Measurements from ENCODE around the gene PCNX3. TPM values are rescaled to one million over a fixed set of nuclear protein-coding genes. Genes with fewer than 3 reads are reported as not detected.

The PCNX3 gene
- total and polyA plus RNA-seq, 2 of the 4 experiments (the other 2 are of a cell fraction) = 5.6 to 33.2 TPM

GRCh38 chr11:65657426-65657825 lies 41.9 kb downstream of the PCNX3 start:
- Histone ChIP-seq H3K14ac (replicated peaks; ENCODE audit: low read depth, low read length) (no peak overlapping the region), H2AFZ (replicated peaks; ENCODE audit: low read length, poor library complexity) (no peak overlapping the region), H3K4me3 (ENCODE audit: insufficient read depth, low read depth, low read length) (no peak overlapping the region), H2AK5ac (ENCODE audit: low read depth, low read length) (no peak overlapping the region), H3K36me3 (ENCODE audit: control insufficient read depth, insufficient read depth, low read length) (peaks cover 73% of the 10 kb centered on the region), H4K5ac (ENCODE audit: low read depth, low read length) (no peak overlapping the region), H3K27ac (ENCODE audit: insufficient read depth, low read length) (no peak overlapping the region), H2BK15ac (ENCODE audit: low read depth, low read length) (no peak overlapping the region), H3K4me2 (ENCODE audit: low read depth, low read length) (no peak overlapping the region), H3K23ac (ENCODE audit: low read depth, low read length) (no peak overlapping the region), H2BK5ac (ENCODE audit: low read depth, low read length, poor library complexity, severe bottlenecking) (no peak overlapping the region), H3K9me3 (ENCODE audit: control insufficient read depth, insufficient read depth, low read length) (no peaks in the 10 kb centered on the region), H2BK120ac (ENCODE audit: low read depth, low read length) (no peak overlapping the region), H4K8ac (ENCODE audit: low read depth in 2 of 2, low read length in 2 of 2) (no peak overlapping the region), H3K9me1 (ENCODE audit: insufficient read depth, low read length) (0 out of 2 replicates have a peak, but pooled peaks cover 4% of the 10 kb centered on the region), H3K4ac (ENCODE audit: low read depth, low read length) (no peak overlapping the region), H3K9ac (ENCODE audit: low read depth, low read length) (no peak overlapping the region), H2AK9ac (replicated peaks; ENCODE audit: low read depth, low read length, poor library complexity) (no peak overlapping the region), H2BK20ac (ENCODE audit: low read depth, low read length) (no peak overlapping the region), H3K56ac (ENCODE audit: extremely low read depth, insufficient read depth, low read length) (no peak overlapping the region), H4K20me1 (ENCODE audit: insufficient read depth, low read length) (peaks cover 13% of the 10 kb centered on the region; the same call in 1 of the 2 replicates), H3K27me3 (ENCODE audit: control insufficient read depth, insufficient read depth, low read length) (no peaks in the 10 kb centered on the region), H4K91ac (ENCODE audit: insufficient read depth, low read depth, low read length) (no peak overlapping the region), H3K4me1 (ENCODE audit: control insufficient read depth, insufficient read depth, low read length) (peaks cover 13% of the 10 kb centered on the region), H3K79me1 (ENCODE audit: low read depth in 1 of 2, low read length in 2 of 2) (peaks cover 43 to 70% of the 10 kb centered on the region in 2 experiments; a peak in 3 of 4 replicates), H3K18ac (ENCODE audit: low read depth, low read length) (no peak overlapping the region)
- intact Hi-C loops (cut with micrococcal nuclease) (no loop called here), dilution Hi-C loops (cut with HindIII; ENCODE audit: low sequenced_read_pairs, unreplicated experiment) (no loop called here), in situ Hi-C loops (cut with MboI; ENCODE audit: low sequenced_read_pairs) (no loop called here)
- TF ChIP-seq, protein P1, sequence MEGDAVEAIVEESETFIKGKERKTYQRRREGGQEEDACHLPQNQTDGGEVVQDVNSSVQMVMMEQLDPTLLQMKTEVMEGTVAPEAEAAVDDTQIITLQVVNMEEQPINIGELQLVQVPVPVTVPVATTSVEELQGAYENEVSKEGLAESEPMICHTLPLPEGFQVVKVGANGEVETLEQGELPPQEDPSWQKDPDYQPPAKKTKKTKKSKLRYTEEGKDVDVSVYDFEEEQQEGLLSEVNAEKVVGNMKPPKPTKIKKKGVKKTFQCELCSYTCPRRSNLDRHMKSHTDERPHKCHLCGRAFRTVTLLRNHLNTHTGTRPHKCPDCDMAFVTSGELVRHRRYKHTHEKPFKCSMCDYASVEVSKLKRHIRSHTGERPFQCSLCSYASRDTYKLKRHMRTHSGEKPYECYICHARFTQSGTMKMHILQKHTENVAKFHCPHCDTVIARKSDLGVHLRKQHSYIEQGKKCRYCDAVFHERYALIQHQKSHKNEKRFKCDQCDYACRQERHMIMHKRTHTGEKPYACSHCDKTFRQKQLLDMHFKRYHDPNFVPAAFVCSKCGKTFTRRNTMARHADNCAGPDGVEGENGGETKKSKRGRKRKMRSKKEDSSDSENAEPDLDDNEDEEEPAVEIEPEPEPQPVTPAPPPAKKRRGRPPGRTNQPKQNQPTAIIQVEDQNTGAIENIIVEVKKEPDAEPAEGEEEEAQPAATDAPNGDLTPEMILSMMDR (conservative IDR thresholded peaks at IDR 0.05; ENCODE audit: low read depth, low read length) = no peak
- TF ChIP-seq MAZ (IDR thresholded peaks at IDR 0.05; ENCODE audit: borderline replicate concordance, low read depth, low read length) (no peak), CHD1 (IDR thresholded peaks at IDR 0.05; ENCODE audit: low read depth, low read length) (no peak), BHLHE40 (IDR thresholded peaks at IDR 0.05; ENCODE audit: low read depth, low read length) (no peak), FOS (IDR thresholded peaks at IDR 0.05; ENCODE audit: low read depth, low read length) (no peak), NFE2L2 (IDR thresholded peaks at IDR 0.05; ENCODE audit: low read depth, low read length) (no peak), SMC3 (IDR thresholded peaks at IDR 0.05; ENCODE audit: low read depth, low read length) (no peak), RCOR1 (IDR thresholded peaks at IDR 0.05; ENCODE audit: insufficient replicate concordance, low read length) (no peak), CEBPB (IDR thresholded peaks at IDR 0.05; ENCODE audit: low read depth, low read length) (no peak), USF2 (IDR thresholded peaks at IDR 0.05; ENCODE audit: low read depth, low read length) (no peak), RFX5 (IDR thresholded peaks at IDR 0.05; ENCODE audit: low read depth, low read length) (no peak), RAD21 (IDR thresholded peaks at IDR 0.05; ENCODE audit: low read length) (no peak), POLR2A (IDR thresholded peaks at IDR 0.05; ENCODE audit: low read depth, low read length) (no peak), MAFK (IDR thresholded peaks at IDR 0.05; ENCODE audit: low read depth, low read length) (no peak), MXI1 (IDR thresholded peaks at IDR 0.05; ENCODE audit: borderline replicate concordance, low read depth, low read length) (no peak), ELK1 (IDR thresholded peaks at IDR 0.05; ENCODE audit: borderline replicate concordance, low read depth, low read length) (no peak)
- ATAC-seq (ENCODE audit: low read depth) (no peak), DNase-seq (no peak)
- 99% methylated on average over 6 of the region's 7 CpGs; no CpG with 5 or more reads in 1 of the 2 experiments for WGBS, 2 experiments (ENCODE audit: extremely low coverage in 2 of 2, insufficient read length in 1 of 2)
- ChIA-PET CTCF (no interaction called here), POLR2A (ENCODE audit: unreplicated experiment) (no interaction called here)
- BruUV-seq (replicated peaks) = no TSS peak
